ENCODE measurements around the gene SAP30BP. TPM values are rescaled to one million over a fixed set of nuclear protein-coding genes. Genes with fewer than 3 reads are reported as not detected.

Gene SAP30BP
- total and polyA plus RNA-seq, 2 of the 8 experiments (the other 6 are each of a cell fraction or from before 2014, with no cell fraction given) = 63.3 to 79.9 TPM

- POLR2A ChIA-PET (ENCODE audit: partially characterized antibody) = interaction anchor here (0.8 to 1.8 kb wide), 5 partner anchors 11 to 139 kb away, joined by 3 to 5 read pairs (median 5); no protein-coding TSS in a partner anchor
- Histone ChIP-seq H3K23me2 (ENCODE audit: low read depth, low read length) (no peaks in the 10 kb centered on the region), H3K79me2 (ENCODE audit: control insufficient read depth in 1 of 2, insufficient read depth in 2 of 2, low read length in 2 of 2) (no peaks in the 10 kb centered on the region), H2BK15ac (ENCODE audit: low read length) (peak overlapping the region; percentile 61; the same call in 1 of the 2 replicates), H2AFZ (ENCODE audit: low read length) (no peak overlapping the region), H4K5ac (ENCODE audit: insufficient read length, low read depth, low read length) (no peak overlapping the region), H3K79me1 (ENCODE audit: low read depth, low read length) (no peaks in the 10 kb centered on the region), H2BK20ac (ENCODE audit: low read length) (no peak overlapping the region), H3K27ac (ENCODE audit: low read depth, low read length) (no peak overlapping the region), H3K4me2 (ENCODE audit: insufficient read depth in 1 of 2, low read depth in 2 of 2, low read length in 2 of 2) (no peak overlapping the region), H3K36me3 (ENCODE audit: control insufficient read depth in 2 of 4, insufficient read depth in 4 of 4, low read length in 3 of 4) (no peaks in the 10 kb centered on the region), H3K9me3 (ENCODE audit: insufficient read depth in 2 of 2, low read depth in 1 of 2, low read length in 1 of 2) (no peaks in the 10 kb centered on the region), H4K91ac (replicated peaks; ENCODE audit: insufficient read length, low read length) (no peak overlapping the region), H2BK5ac (ENCODE audit: low read depth, low read length) (no peak overlapping the region), H4K8ac (ENCODE audit: extremely low read depth, insufficient read depth, low read length) (no peak overlapping the region), H3K27me3 (replicated peaks in 1 of 4; ENCODE audit: control insufficient read depth in 3 of 4, extremely low read depth in 1 of 4, insufficient read depth in 3 of 4, low read length in 3 of 4) (no peaks in the 10 kb centered on the region; a peak in 2 of 7 replicates), H3K56ac (replicated peaks; ENCODE audit: insufficient read length, low read depth, low read length) (no peak overlapping the region), H3K4me3 (ENCODE audit: extremely low read depth in 1 of 4, insufficient read depth in 2 of 4, low read depth in 3 of 4, low read length in 4 of 4) (no peak overlapping the region), H3K9ac (replicated peaks in 1 of 4; ENCODE audit: extremely low read depth in 1 of 4, low read depth in 3 of 4, low read length in 3 of 4) (no peak overlapping the region), H2BK120ac (replicated peaks; ENCODE audit: low read depth, low read length) (no peak overlapping the region), H3K18ac (ENCODE audit: extremely low read depth, low read length) (no peak overlapping the region), H3K14ac (ENCODE audit: insufficient read length) (no peak overlapping the region), H4K20me1 (replicated peaks in 1 of 2; ENCODE audit: control insufficient read depth in 1 of 2, insufficient read depth in 2 of 2, low read length in 2 of 2) (peaks cover 0 to 1% of the 10 kb centered on the region in 2 experiments), H3K4ac (replicated peaks; ENCODE audit: insufficient read length, low read depth, low read length) (no peak overlapping the region), H2BK12ac (ENCODE audit: low read depth, low read length) (no peak overlapping the region), H3K23ac (ENCODE audit: insufficient read length) (no peak overlapping the region), H2AK5ac (ENCODE audit: low read depth, low read length) (no peak overlapping the region), H3K4me1 (replicated peaks in 1 of 4; ENCODE audit: control insufficient read depth in 3 of 4, insufficient read depth in 4 of 4, low read length in 3 of 4) (peaks cover 0 to 4% (median 1%) of the 10 kb centered on the region in 4 experiments; a peak in 4 of 7 replicates)
- WGBS, 2 experiments (ENCODE audit: extremely low coverage in 1 of 2, insufficient coverage in 1 of 2, insufficient read length in 1 of 2, insufficient replicate concordance in 2 of 2, low coverage in 1 of 2, low lambda C conversion rate in 2 of 2, missing lambda C conversion rate in 1 of 2) = 81% methylated on average over 15 of the region's 15 CpGs; no CpG with 5 or more reads in 1 of the 2 experiments
- DNase-seq (ENCODE audit: low read depth in 1 of 2, low spot score in 2 of 2) (no peak), FAIRE-seq (no peak)
- CTCF ChIA-PET (ENCODE audit: partially characterized antibody) = interaction anchor here (0.8 to 59.2 kb wide), 6 partner anchors 4 to 193 kb away, joined by 3 to 2200 read pairs (median 36); partner anchors contain the start of genes LLGL2, RECQL5, SAP30BP and SMIM5
- TF ChIP-seq POLR2AphosphoS5 (IDR thresholded peaks at IDR 0.05; ENCODE audit: low read depth, low read length) = no peak
- TF ChIP-seq CHD1 (IDR thresholded peaks at IDR 0.05; ENCODE audit: low read depth, low read length) = no peak
- no peak for TF ChIP-seq EGR1 (IDR thresholded peaks at IDR 0.05; ENCODE audit: borderline replicate concordance, low read depth, low read length)
- TF ChIP-seq ASH2L (IDR thresholded peaks at IDR 0.05; ENCODE audit: low read length) = no peak
- no peak for TF ChIP-seq GTF2F1 (IDR thresholded peaks at IDR 0.05; ENCODE audit: borderline replicate concordance, low read depth, low read length)
- no peak for TF ChIP-seq SUZ12 (IDR thresholded peaks at IDR 0.05; ENCODE audit: low read length)
- no peak for TF ChIP-seq EP300 (IDR thresholded peaks at IDR 0.05; ENCODE audit: borderline replicate concordance in 1 of 2, low read depth in 2 of 2, low read length in 2 of 2)
- TF ChIP-seq CHD2 (IDR thresholded peaks at IDR 0.05; ENCODE audit: low read length) = no peak
- no peak for TF ChIP-seq MAFK (IDR thresholded peaks at IDR 0.05; ENCODE audit: low read depth, low read length)
- no peak for TF ChIP-seq TCF12 (IDR thresholded peaks at IDR 0.05; ENCODE audit: low read depth, low read length)
- no peak for TF ChIP-seq SIRT6 (IDR thresholded peaks at IDR 0.05; ENCODE audit: low read length)
- TF ChIP-seq SP2 (IDR thresholded peaks at IDR 0.05; ENCODE audit: low read length) = no peak
- TF ChIP-seq SP4 (IDR thresholded peaks at IDR 0.05; ENCODE audit: low read length) = no peak
- TF ChIP-seq RXRA (IDR thresholded peaks at IDR 0.05; ENCODE audit: insufficient read depth, low read depth, low read length) = no peak
- no peak for TF ChIP-seq SRF (IDR thresholded peaks at IDR 0.05; ENCODE audit: low read depth, low read length)
These were observed 44.3 kb upstream of the SAP30BP start for GRCh38 chr17:75622771-75623273.

All from H1 (cell line).